K562 (cell line): ENCODE results near the gene STRC.
"Not testable (repeated sequence)": the region's sequence is repeated elsewhere in the genome, so short reads cannot be mapped to it uniquely, and the experiment has no call there.

Source experiments
- RBM15 ChIP-seq: fragments of 200-400 bp; formaldehyde crosslinking; IDR thresholded peaks from 2 replicates; pipeline ENCODE4 v1.6.1; 2018; ENCODE audit warnings: mild to moderate bottlenecking, low read length, moderate library complexity; ENCODE audit not compliant: insufficient read depth
- SP2 ChIP-seq: IDR thresholded peaks from 2 replicates; pipeline ENCODE4 v1.6.1; 2011; ENCODE audit warnings: mild to moderate bottlenecking, low read depth, low read length, moderate library complexity; ENCODE audit not compliant: poor library complexity, severe bottlenecking; ENCODE audit errors: extremely low read depth
- TF ChIP-seq, protein P1 (sequence below): fragments of 450-650 bp; IDR thresholded peaks from 2 replicates; pipeline ENCODE4 v1.6.1; 2016; ENCODE audit warnings: missing biosample characterization, missing genetic modification characterization

DNA sequence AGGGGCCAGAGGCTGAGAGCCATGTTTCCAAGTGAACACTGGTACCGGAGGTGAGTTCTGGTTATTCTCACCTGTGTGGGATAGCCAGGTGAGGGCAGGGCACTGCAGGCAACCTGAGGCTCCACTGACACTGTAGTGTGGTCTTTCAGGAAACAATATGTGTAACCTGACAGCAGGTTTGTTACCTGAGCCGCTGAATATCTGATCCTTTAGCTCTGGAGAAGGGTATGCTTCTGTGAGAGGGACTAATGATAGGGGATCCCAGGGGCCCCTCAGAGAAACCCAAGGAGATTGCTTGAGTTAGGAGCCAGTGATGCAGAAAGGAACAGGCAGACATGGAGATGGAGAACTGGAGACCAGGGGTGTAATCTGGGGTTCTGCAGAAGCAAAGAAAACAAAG lies at the start of gene STRC:
- not testable (repeated sequence) for TF ChIP-seq SP2, RBM15
- TF ChIP-seq, protein P1, sequence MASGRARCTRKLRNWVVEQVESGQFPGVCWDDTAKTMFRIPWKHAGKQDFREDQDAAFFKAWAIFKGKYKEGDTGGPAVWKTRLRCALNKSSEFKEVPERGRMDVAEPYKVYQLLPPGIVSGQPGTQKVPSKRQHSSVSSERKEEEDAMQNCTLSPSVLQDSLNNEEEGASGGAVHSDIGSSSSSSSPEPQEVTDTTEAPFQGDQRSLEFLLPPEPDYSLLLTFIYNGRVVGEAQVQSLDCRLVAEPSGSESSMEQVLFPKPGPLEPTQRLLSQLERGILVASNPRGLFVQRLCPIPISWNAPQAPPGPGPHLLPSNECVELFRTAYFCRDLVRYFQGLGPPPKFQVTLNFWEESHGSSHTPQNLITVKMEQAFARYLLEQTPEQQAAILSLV (tag): not testable (repeated sequence)
